Stimulated activated CD8-positive, alpha-beta memory T cell treated with anti-CD3 and anti-CD28 coated beads, Interleukin-7, amount 100 ng/mL, for 24 hours (primary cell): Measurements from ENCODE around the gene AP3M1.

Experiments used
- DNase-seq: peaks from one replicate; pipeline ENCODE4 v3.0.0-alpha.2; 2020; ENCODE audit warnings: low read depth

Gene AP3M1

DNA sequence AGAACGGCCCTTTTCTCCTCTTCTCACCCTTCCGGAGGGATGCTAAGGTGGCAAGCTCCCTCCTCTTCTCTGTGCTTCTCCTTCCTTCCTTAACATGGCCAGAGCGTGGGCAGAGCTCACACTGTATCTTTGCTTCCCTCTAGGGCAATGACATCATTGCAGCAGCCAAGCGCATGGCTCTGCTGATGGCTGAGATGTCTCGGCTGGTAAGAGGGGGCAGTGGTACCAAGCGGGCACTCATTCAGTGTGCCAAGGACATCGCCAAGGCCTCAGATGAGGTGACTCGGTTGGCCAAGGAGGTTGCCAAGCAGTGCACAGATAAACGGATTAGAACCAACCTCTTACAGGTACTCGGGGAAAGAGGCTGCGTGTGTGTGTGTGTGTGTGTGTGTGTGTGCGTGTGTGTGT is 36.6 kb downstream of the AP3M1 start:
- no peak for DNase-seq

DNA sequence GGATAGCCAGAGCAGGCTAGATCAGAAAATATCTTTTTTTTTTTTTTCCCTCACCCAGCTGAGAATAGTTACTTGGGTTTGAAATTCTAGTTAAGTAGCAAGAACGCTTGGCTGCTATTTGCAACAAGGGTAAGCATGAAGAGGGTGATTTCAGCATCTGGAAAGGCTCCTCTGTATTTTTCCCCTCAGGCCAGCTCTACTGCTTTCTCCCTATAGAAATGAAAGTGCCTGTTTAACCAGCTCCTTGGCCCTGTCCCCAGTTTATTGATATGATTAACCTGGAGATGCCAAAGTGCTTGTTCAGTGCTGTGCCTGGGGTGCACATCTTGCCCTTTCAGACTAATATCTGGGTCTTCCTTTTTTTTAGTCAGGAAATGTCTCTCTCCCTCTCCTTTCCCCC is 37.1 kb downstream of the AP3M1 start:
- no peak for DNase-seq

DNA sequence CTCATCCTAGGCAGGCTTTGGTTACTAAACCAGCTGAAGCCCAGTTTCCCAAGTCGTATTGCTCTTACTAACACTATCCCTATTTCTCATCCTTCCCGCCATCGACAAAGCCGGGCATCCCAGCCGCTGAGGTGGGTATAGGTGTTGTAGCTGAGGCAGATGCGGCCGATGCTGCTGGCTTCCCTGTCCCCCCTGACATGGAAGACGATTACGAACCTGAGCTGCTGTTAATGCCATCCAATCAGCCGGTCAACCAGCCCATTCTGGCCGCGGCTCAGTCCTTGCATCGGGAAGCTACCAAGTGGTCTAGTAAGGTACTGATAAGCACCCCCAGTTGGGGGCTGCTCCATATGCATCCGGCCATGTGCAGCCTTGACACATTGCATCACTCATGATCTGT is 38.8 kb downstream of the AP3M1 start:
- no peak for DNase-seq

- no peak for DNase-seq
Measured at GRCh38 chr10:74110120-74110519, 40.5 kb downstream of the AP3M1 start.

GRCh38 chr10:74109452-74109851 is 41.2 kb downstream of the AP3M1 start:
- no peak for DNase-seq

DNA sequence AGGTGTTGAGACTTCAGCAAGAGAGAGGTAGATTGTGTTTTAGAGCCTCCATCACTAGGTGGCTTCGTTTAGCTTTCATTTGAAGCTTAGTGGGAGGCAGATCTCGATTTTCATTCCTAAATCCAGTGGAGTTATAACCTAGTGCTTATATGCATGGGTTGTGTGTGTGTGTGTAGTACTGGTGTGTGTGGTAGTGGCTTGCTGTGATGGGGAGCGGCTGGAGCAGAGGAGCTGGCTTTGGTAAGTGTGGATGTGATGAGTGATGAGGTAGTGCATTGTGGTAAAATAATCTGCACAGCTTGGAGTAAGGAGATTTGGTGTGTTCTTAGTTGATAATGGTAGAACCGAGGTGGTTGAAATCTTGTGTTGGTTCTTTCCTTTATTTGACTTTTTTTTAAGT is 43.2 kb downstream of the AP3M1 start:
- DNase-seq, result no peak

DNA sequence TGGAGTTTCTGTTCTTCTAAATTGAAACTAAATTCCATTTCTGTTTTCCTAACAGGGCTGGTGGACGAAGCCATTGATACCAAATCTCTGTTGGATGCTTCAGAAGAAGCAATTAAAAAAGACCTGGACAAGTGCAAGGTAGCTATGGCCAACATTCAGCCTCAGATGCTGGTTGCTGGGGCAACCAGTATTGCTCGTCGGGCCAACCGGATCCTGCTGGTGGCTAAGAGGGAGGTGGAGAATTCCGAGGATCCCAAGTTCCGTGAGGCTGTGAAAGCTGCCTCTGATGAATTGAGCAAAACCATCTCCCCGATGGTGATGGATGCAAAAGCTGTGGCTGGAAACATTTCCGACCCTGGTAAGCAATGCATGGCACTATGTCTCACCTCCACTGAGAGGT is 45.6 kb downstream of the AP3M1 start:
- no peak for DNase-seq

DNA sequence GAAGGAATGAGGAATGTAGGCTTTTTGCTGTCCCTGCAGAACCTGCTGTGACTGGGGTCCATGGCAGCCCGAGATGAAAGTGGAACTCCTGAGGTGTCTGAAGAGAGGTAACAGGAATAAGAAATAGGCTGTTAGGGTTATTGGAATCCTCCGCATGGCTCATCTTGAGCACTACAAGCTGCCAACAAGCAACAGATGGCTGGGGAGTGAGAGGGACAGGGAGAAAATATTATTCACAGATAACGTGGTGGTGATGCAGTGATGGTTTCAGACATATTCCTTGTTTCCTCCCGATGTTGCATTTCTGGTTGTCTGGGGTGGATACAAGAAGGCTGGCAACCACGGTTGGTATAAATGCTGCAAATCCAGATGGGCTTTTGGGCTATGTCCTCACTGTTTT is 46.1 kb downstream of the AP3M1 start:
- DNase-seq, result no peak

- no peak for DNase-seq
Measured at GRCh38 chr10:74103560-74104258, 46.9 kb downstream of the AP3M1 start.

- DNase-seq, result no peak
Measured at GRCh38 chr10:74099836-74100235, 50.8 kb downstream of the AP3M1 start.

DNA sequence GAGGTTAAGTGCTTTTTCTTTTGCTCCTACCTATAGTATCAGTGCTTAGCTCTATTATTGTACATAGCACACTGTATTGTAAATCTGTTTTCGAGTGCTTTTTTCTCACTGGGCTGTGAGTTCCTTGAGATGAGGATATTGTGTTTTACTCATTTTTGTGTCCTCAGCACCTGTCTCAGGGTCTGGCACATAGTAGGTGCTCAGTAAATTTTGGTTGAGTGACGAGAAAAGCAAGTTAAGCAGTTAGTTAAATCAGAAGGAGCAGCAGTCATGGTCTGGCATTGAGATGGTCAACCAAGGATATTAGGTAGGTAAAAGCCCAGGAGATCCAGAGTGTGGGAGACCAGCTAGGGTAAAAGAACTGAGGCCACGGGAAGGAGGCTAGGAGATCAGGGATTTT is 51.2 kb downstream of the AP3M1 start:
- DNase-seq, result no peak

DNA sequence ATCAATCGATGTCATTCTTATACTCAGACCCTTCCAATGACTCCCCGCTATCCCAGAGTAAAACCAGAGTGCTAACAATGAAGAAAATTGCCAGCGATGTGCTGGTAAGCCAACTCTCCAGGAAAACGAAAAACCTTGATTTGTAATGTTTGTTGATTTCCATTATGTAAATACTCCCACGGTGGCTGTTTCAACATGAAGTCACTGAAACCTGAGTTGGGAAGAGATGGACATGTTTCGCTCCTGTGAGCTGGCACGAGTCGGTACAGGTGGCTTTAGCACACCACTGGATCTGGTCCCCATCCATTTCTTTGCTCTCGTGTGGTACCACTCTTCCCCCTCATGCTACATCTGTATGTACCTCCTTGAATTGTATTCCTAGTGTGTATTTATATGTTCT is 52.9 kb downstream of the AP3M1 start:
- DNase-seq, result no peak

DNA sequence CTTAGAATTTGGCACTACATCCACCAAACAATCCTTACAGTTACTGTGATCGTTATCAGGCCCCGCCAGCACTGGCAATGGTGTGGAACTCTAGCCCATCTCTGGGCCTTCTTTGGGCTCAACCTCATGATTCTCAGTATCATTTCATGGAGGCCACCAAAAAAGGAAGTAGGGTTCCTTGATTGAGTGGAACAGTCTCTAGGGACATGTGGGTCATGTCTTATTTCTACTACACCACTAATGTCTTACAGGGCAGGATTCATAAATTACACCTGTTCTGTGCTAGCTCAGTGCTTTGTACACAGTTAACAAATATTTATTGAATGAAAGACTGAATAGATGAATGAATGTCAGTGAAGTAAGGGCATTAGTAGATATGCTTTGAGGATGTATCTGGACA is 53.9 kb downstream of the AP3M1 start:
- DNase-seq, result no peak

DNA sequence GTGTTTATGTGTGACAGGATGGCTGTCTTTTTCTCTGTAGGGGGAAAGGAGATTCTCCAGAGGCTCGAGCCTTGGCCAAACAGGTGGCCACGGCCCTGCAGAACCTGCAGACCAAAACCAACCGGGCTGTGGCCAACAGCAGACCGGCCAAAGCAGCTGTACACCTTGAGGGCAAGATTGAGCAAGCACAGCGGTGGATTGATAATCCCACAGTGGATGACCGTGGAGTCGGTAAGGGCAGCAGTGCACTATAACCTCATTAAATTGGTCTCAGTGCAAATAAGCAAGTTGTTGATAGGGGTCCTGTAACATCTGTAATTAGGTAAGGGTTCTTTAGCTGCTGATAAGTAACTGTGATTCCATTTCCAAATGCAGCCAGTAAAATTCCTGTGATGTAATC is 56.4 kb downstream of the AP3M1 start:
- no peak for DNase-seq

GRCh38 chr10:74093530-74094164 is 57.0 kb downstream of the AP3M1 start:
- no peak for DNase-seq

DNA sequence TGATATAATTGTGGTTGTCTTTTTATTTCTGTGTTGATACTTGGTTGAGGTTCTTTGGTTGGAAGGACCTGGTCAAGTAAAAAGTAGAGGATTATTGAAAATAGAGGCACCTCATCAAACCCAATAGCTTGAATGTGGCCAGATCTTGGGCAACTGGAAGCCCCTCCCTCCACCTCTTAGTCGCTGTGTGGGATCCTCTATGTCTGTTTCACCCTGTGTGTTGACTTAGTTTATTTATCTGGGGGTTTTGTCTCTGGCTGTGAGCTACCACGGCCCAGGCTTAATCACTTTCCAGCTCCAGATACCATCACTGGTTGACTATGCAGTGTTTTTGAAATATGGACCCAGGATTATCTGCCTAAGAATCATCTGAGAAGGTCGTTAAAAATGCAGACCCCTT is 58.3 kb downstream of the AP3M1 start:
- DNase-seq, result no peak

DNA sequence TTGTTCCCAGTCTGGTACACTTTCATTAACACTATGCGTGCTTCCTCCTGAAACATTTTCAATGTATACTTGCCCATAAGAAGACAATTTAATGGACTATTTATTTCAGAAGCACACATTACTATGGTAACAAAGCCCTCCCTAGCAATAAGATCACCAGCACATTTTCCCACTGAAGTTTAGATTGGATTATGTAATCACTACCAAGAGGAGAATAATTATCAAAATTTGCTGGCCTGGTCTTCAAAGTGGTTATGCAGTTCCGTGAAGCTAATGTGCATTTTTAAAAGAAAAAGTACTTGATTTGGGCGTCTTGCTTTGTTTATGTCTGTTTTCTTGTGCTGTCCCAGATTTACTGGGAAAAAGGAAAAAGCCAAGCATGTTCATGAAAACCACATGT is 61.9 kb downstream of the AP3M1 start:
- DNase-seq, result no peak

GRCh38 chr10:74086317-74086716 is 64.3 kb downstream of the AP3M1 start:
- DNase-seq, result no peak

DNA sequence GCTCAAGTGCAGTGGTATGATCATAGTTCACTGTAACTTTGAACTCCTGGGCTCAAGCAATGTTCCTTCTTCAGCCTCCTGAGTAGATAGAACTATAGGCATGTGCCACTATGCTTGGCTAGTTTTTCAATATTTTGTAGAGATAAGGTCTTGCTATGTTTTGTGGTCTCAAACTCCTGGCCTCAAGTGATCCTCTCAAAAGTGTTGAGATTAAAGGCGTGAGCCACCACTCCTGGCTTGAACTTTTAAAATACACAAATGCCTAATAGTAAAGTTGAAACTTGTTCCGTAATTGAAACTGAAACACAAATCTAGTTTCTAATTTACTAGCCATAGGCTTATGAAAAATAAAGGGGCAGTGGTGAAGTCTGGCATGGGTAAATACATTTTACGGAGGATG is 65.7 kb downstream of the AP3M1 start:
- DNase-seq, result no peak

DNA sequence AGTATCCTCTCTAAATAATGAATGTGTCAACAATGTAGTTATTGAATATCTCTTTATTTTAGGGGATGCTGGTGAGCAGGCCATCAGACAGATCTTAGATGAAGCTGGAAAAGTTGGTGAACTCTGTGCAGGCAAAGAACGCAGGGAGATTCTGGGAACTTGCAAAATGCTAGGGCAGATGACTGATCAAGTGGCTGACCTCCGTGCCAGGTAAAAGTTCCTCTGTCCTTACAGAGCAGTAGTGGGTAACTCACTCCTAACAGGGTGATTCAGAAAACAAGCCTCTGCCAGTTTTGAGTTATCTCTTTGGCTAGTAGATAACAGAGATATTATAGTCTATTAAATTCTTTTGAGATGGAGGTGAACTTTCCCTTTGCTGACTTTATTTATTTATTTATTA is 67.3 kb downstream of the AP3M1 start:
- no peak for DNase-seq

- no peak for DNase-seq
Measured at GRCh38 chr10:74081941-74082718, 68.5 kb downstream of the AP3M1 start.

DNA sequence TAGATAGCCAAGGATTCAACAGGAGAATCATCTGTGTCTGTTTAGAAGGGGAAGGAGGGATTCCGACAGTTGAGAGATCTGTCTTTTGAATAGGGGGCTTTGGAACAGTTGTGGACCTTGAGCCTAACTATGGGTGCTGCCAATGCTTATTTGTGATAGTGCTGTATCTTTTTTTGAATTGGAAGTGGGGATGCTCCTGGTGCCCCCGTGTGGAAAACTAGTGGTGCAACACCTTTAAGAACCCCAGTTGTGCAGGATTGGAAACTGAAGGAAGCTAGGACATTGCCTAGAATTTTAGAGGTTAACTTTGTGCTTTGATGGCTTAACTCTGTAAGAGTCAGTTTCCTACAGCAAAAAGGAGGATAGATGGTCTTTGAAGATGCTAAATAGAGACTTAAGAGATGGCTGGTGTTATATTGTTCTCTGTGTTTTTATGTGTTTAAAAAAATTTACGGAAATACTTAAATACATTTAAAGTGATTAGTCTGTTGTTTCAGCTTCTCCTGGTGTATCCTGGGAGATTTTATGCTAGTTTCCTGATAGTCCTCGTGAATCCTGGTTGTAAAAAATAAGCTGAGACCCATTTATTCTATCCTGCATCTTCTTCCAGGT is 69.3 kb downstream of the AP3M1 start:
- DNase-seq, result no peak
